ENCODE measurements around the gene PCBP2.
A peak's percentile ranks its signal among the peaks of the same experiment; 100 is the strongest.
"Not testable (repeated sequence)": the region's sequence is repeated elsewhere in the genome, so short reads cannot be mapped to it uniquely, and the experiment has no call there.

The PCBP2 gene

DNA sequence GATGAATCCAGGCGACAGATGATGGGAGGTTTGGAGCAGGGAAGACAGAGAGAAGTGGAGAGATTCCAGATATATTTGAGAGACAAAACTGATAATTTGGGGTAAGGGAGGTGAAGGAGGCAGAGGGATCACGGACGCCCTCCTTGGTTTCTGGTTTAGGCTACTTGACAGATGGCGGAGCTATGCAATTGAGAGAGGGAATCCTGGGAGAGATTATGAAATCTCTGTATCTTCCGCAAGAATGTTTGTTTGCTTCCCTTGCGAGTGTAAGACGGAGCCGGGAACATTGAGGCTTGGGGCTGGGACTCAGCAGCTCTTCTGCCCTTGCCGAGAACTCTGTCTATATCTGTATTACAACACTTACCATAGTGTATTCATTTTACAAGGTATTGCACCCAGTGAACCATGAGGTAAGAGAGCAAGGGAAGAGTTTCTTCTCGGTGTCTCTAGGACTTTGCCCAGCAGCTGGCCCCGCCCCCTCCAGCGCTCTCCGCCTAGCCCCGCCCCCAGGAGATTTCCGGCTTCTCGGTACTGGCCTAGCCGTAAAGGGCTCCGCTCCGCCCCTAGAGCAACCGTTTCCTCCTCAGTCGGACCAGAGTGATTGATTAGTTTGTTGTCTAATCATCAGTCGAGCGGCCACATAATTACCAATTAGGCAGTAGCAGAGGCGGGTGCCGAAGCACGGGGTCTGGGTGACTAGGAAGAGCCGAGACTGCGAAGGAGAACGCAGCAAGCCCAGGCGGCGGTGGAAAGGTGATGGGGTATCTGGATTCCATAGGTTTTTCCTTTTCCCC lies 10.7 kb upstream of the PCBP2 start, which contains the start of gene PRR13:
TSS of gene PRR13 (plus strand) at position 695 of the 794 bp plus-strand sequence. CDS start 981 bp downstream, outside the sequence.
- H3K9me3 ChIP-seq = no peaks in the 10 kb centered on the region
- H3K4me1 ChIP-seq = peaks cover 0 to 39% (median 19%) of the 10 kb centered on the region in 4 donors
- no peaks in the 10 kb centered on the region for H3K27me3 ChIP-seq
- H3K36me3 ChIP-seq = peaks cover 12 to 28% (median 23%) of the 10 kb centered on the region in 3 donors
- H3K27ac ChIP-seq = peak within 1 kb of the TSS; percentile 82 to 91
- TF ChIP-seq, protein P1, sequence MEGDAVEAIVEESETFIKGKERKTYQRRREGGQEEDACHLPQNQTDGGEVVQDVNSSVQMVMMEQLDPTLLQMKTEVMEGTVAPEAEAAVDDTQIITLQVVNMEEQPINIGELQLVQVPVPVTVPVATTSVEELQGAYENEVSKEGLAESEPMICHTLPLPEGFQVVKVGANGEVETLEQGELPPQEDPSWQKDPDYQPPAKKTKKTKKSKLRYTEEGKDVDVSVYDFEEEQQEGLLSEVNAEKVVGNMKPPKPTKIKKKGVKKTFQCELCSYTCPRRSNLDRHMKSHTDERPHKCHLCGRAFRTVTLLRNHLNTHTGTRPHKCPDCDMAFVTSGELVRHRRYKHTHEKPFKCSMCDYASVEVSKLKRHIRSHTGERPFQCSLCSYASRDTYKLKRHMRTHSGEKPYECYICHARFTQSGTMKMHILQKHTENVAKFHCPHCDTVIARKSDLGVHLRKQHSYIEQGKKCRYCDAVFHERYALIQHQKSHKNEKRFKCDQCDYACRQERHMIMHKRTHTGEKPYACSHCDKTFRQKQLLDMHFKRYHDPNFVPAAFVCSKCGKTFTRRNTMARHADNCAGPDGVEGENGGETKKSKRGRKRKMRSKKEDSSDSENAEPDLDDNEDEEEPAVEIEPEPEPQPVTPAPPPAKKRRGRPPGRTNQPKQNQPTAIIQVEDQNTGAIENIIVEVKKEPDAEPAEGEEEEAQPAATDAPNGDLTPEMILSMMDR (IDR thresholded peaks at IDR 0.05) = no peak
- peak; percentile 99 for DNase-seq
- H3K4me3 ChIP-seq = peak within 1 kb of the TSS; percentile 70 to 72
- intact Hi-C loops (cut with DNase I; ENCODE audit: low total_unique reads) = no loop called here

DNA sequence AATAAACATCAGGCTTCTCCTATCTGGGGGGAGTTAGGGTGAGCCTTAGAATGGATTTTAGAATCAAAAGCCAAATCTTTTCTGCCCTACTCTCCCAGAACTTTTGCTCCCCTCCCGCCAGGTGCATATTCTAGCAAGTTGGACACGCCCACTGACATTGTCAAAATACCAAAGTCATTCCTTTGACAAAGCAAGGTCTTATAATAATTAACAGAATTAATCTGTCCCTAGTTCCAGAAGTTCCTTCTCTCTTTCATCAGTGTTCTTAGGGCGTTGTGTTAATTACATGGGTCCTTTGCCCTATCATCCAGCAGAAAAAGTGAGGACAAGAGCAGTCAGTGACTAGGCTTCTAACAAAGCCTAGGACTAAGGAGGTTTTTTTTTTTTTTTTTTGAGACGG lies 7.9 kb upstream of the PCBP2 start:
- Histone ChIP-seq H3K27me3 (no peaks in the 10 kb centered on the region), H3K4me3 (no peak overlapping the region), H3K27ac (no peak overlapping the region), H3K9me3 (no peaks in the 10 kb centered on the region), H3K4me1 (peaks cover 0 to 39% (median 19%) of the 10 kb centered on the region in 4 donors), H3K36me3 (peaks cover 12 to 55% (median 44%) of the 10 kb centered on the region in 3 donors)
- no peak for DNase-seq
- TF ChIP-seq, protein P1 (IDR thresholded peaks at IDR 0.05) = no peak
- intact Hi-C loops (cut with DNase I; ENCODE audit: low total_unique reads) = no loop called here

DNA sequence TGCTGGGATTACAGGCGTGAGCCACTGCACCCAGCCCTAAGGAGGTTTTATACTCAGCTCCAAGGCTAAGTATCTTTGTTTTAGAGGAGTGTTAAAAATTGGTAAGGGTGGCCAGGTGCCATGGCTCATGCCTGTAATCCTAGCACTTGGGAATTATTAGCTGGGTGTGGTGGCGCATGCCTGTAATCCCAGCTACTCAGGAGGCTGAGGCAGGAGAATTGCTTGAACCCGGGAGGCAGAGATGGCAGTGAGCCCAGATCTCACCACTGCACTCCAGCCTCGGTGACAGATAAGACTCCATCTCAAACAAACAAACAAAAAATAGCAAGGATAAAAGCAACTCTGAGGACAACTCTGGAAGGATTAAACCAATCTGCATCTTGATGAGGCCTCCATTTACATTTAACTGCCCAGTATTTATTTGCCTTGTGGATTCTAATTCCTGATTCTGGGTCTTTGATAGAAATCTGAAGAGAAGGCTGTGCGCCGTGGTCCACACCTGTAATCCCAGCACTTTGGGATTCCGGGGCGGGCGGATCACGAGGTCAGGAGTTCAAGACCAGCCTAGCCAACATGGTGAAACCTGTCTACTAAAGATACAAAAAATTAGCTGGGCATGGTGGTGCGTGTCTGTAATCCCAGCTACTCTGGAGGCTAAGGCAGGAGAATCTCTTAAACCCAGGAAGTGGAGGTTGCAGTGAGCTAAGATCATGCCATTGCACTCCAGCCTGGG lies 7.1 kb upstream of the PCBP2 start:
- H3K4me3 ChIP-seq; H3K27me3 ChIP-seq; H3K9me3 ChIP-seq; intact Hi-C loops (cut with DNase I; ENCODE audit: low total_unique reads); H3K27ac ChIP-seq: not testable (repeated sequence)
- H3K36me3 ChIP-seq = peaks cover 12 to 58% (median 44%) of the 10 kb centered on the region in 3 donors
- peaks cover 0 to 39% (median 19%) of the 10 kb centered on the region in 4 donors for H3K4me1 ChIP-seq
- DNase-seq = peak in 1 of 2 donors; percentile 37

DNA sequence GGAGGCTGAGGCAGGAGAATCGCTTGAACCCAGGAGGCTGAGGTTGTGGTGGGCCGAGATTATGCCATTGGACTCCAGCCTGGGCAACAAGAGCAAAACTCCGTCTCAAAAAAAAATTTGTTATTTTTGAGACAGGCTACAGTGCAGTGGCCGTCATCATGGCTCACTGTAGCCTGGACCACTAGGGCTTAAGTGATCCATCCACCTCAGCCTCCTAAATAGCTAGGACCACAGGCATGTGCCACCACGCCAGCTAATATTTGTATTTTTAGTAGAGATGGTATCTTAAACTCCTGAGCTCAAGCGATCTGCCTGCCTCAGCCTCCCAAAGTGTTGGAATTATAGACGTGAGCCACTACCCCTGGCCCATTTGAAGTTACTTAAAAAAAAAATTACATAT lies 966 bp upstream of the PCBP2 start:
- intact Hi-C loops (cut with DNase I; ENCODE audit: low total_unique reads) = no loop called here
- TF ChIP-seq, protein P1 (IDR thresholded peaks at IDR 0.05) = no peak
- Histone ChIP-seq H3K27me3 (no peaks in the 10 kb centered on the region), H3K27ac (peak overlapping the region in 1 of 2 donors; percentile 64), H3K36me3 (peaks cover 19 to 50% (median 42%) of the 10 kb centered on the region in 3 donors), H3K4me1 (peaks cover 0 to 23% (median 18%) of the 10 kb centered on the region in 4 donors), H3K9me3 (no peaks in the 10 kb centered on the region), H3K4me3 (no peak overlapping the region)
- DNase-seq = no peak

DNA sequence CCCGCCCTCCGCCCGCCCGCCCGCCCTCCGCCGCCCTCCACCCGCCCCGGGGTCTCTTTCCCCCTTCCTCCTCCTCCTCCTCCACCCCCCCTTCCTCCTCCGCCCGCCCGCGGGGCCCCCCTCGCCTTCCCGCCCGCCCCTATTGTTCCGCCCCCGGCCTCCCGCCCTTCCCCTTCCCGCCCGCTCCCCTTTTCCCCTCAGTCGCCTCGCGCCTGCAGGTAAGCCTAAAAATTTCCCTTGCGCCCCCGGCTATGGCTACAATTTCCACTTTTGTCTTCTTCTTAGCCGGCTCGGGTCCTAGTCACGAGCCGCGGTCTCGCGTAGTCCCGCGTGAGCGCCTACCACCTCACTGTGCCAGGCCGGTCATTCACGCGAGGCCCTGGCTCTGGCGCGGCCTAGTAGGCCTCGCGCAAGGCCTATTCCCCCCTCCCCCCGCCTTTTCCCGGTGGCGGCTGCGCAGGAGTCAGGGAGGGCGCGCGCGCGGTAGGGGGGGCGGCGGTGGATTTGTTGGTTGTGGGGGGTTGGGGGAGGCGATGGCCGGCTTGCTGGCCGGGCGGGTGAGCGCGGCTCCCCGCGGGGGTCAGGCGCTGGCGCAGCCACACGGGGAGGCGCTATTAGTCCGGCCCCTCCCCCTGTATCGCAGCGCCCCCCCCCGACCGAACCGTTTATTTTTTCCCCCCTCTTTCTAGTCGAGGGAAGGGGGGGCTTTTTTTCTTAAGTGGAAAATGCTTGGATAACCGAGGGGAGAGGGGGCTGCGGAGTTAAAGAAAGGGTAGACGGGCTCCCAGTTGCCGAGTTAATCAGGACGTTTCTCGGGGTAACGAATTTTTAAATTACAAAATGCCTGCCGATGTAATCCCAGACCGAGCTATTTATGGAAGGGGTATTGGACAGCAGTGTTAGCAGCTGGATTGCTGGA lies 516 bp downstream of the PCBP2 start:
- intact Hi-C loops (cut with DNase I; ENCODE audit: low total_unique reads) = loop anchor here (2.0 kb wide), 1 partner anchor 48 kb away; the partner anchor contains the start of gene TARBP2
- TF ChIP-seq, protein P1 (IDR thresholded peaks at IDR 0.05) = peak; percentile 11 to 33
- Histone ChIP-seq H3K27me3 (no peaks in the 10 kb centered on the region), H3K27ac (peak overlapping the region; percentile 89 to 90), H3K4me3 (peak overlapping the region; percentile 70 to 87), H3K36me3 (peaks cover 34 to 50% (median 45%) of the 10 kb centered on the region in 3 donors), H3K9me3 (no peaks in the 10 kb centered on the region), H3K4me1 (peaks cover 0 to 28% (median 18%) of the 10 kb centered on the region in 4 donors)
- peak; percentile 90 to 95 for DNase-seq
